Lower leg skin (tissue), 4 donors: Measurements from ENCODE around the gene PRRG3. TPM values are rescaled to one million over a fixed set of nuclear protein-coding genes. Genes with fewer than 3 reads are reported as not detected.

ENCODE experiments used
- DNase-seq, 2 donors: peaks; one replicate each; pipeline ENCODE4 v3.0.0-alpha.2; 2019; ENCODE audit warnings: low spot score in 2 of 2
- H3K4me3 ChIP-seq: fragments of 200-600 bp; sonication (generic); 2 replicates; pipeline ENCODE4 v1.5.1; 2017; ENCODE audit warnings: mild to moderate bottlenecking, low read depth; ENCODE audit not compliant: poor library complexity, severe bottlenecking
- POLR2A ChIP-seq, 2 donors: fragments of 450-650 bp; IDR thresholded peaks; one replicate each; pipeline ENCODE4 v1.6.1; 2016 to 2017; ENCODE audit warnings: antibody characterized with exemption in 2 of 2, mild to moderate bottlenecking in 1 of 2, moderate library complexity in 1 of 2
- WGBS, 2 donors: methylation state at CpG; one replicate each; pipeline ENCODE4 v1.1.5; 2018; 5-methylcytosine and 5-hydroxymethylcytosine counted together
- intact Hi-C: fragments of 100-400 bp; cut with DNase I; formaldehyde crosslinking; loops from one replicate; pipeline ENCODE4 v1.15.0; 2023; ENCODE audit warnings: low total_unique reads
- total RNA-seq, 4 donors: library from RNA; depleted of rRNA; stranded (reverse); fragments of >200 nt; gene quantifications; one replicate each; pipeline ENCODE4 v1.1.0, GENCODE V29; 2016
- TF ChIP-seq, protein P1 (sequence below), 3 donors: fragments of 450-650 bp; IDR thresholded peaks; one replicate each; pipeline ENCODE4 v1.5.1; 2016; ENCODE audit warnings: antibody characterized with exemption in 3 of 3, mild to moderate bottlenecking in 3 of 3, moderate library complexity in 2 of 3

Gene PRRG3
- 1 to 10 TPM in 1 of 4 donors, under 1 TPM in 3; 0.13 to 1.2 (median 0.35) TPM for total RNA-seq

DNA sequence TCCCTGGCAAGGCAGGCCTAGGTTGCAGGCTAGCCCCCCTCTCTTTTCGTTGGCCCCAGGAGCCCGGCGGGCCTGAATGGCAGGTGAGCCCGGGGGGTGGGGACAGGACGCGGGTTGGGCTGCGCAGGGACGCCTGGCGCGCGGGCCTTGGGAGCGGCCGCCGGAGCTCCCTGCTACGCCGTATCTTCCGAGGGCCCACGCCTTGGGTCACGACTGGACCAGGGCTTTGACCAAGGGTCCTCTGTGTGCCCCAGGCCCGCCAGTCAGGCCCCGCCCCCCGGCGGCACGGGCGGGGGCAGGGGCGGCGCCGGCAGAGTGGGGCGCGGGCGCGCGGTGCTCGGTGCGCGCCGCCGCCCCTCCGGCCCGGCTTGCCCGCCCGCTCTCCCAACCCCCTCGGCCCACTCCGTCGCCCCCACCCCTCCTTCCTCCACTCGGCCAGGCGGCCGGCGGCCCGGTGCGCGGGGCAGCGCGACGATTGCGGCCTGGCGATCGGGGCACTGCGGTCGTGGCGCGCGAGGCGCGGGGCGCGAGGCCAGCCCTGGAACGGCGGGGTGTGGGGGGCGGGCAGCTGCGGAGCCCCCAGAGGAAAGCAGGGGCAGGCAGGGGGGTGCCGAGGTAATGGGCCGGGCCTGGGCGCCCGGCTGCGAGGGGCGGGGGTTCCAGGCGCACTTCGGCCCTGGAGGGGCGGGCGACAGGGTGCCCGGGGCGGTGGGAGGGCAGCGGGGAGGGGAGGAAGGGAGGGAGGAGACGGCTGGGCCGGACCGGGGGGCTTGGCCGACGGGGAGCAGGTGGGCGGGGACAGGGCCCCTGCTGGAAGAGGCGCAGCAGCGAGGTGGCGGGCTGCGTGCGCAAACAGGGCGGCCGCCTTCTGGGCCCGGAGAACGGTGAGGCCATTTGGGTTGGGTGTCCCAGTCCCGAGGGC, at the start of gene PRRG3:
Gene PRRG3 (plus strand): TSS at position 798 of the 922 bp plus-strand sequence. CDS start 3,357 bp downstream, outside the sequence.
- intact Hi-C loops: no loop called here
- peak in 1 of 2 donors; percentile 83 for DNase-seq
- 7 to 48% methylated on average over 9 to 44 of the region's 100 CpGs for WGBS, 2 donors
- no peak for TF ChIP-seq POLR2A (IDR thresholded peaks at IDR 0.05)
- TF ChIP-seq, protein P1, sequence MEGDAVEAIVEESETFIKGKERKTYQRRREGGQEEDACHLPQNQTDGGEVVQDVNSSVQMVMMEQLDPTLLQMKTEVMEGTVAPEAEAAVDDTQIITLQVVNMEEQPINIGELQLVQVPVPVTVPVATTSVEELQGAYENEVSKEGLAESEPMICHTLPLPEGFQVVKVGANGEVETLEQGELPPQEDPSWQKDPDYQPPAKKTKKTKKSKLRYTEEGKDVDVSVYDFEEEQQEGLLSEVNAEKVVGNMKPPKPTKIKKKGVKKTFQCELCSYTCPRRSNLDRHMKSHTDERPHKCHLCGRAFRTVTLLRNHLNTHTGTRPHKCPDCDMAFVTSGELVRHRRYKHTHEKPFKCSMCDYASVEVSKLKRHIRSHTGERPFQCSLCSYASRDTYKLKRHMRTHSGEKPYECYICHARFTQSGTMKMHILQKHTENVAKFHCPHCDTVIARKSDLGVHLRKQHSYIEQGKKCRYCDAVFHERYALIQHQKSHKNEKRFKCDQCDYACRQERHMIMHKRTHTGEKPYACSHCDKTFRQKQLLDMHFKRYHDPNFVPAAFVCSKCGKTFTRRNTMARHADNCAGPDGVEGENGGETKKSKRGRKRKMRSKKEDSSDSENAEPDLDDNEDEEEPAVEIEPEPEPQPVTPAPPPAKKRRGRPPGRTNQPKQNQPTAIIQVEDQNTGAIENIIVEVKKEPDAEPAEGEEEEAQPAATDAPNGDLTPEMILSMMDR (IDR thresholded peaks at IDR 0.05): no peak
- no peak within 1 kb of the TSS for H3K4me3 ChIP-seq

DNA sequence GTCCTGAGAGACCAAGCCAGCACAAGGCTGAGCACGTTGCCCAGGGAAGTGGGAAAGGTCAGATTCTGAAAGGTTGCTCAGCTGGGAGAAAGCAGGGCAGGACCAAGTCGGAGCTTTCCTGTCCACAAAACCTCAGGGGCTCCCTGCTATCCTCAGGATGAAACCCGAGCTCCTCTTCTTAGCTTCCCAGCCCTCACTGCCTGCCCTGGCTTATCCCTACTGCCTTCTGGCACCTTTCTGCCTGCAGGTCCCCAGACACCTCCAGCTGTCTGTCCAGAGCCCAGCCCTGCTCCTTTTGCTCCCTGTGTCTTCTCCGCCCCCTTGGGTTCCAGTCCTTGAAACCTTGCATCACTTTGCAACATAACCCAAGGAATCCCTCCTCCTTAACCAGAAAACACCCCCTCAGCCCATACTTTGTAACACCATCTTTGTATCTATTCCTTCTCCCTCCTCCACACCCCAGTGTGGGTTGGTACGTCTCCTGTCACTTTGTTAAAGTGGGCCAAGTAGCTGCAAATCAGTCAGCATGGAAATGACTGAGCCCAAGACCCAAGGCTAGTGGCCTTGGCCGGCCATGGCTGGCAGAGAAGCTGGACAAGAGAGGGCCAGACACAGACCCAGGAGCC, 20.0 kb upstream of the PRRG3 start:
- 62 to 88% methylated on average over 5 to 6 of the region's 6 CpGs for WGBS, 2 donors
- TF ChIP-seq POLR2A (IDR thresholded peaks at IDR 0.05): no peak
- TF ChIP-seq, protein P1 (IDR thresholded peaks at IDR 0.05): no peak
- no peak for DNase-seq
- H3K4me3 ChIP-seq: no peak overlapping the region
- intact Hi-C loops: no loop called here

- no peak overlapping the region for H3K4me3 ChIP-seq
- DNase-seq: no peak
- TF ChIP-seq POLR2A (IDR thresholded peaks at IDR 0.05): no peak
- TF ChIP-seq, protein P1 (IDR thresholded peaks at IDR 0.05): no peak
- WGBS, 2 donors: 43 to 52% methylated on average over 4 of the region's 4 CpGs
- intact Hi-C loops: no loop called here
These were observed 19.1 kb upstream of the PRRG3 start for GRCh38 chrX:151676196-151676595.

- intact Hi-C loops: no loop called here
- TF ChIP-seq, protein P1 (IDR thresholded peaks at IDR 0.05): no peak
- TF ChIP-seq POLR2A (IDR thresholded peaks at IDR 0.05): no peak
- H3K4me3 ChIP-seq: no peak overlapping the region
- 58 to 67% methylated on average over 5 of the region's 5 CpGs for WGBS, 2 donors
- DNase-seq: no peak
These were observed 15.4 kb upstream of the PRRG3 start for GRCh38 chrX:151679798-151680402.

GRCh38 chrX:151680805-151681204, 14.5 kb upstream of the PRRG3 start:
- H3K4me3 ChIP-seq: no peak overlapping the region
- DNase-seq: no peak
- intact Hi-C loops: no loop called here
- WGBS, 2 donors: 52 to 54% methylated on average over 4 of the region's 4 CpGs
- TF ChIP-seq, protein P1 (IDR thresholded peaks at IDR 0.05): peak in 1 of 3 donors; percentile 30
- TF ChIP-seq POLR2A (IDR thresholded peaks at IDR 0.05): no peak
